B cell (primary cell): Measurements from ENCODE around the gene SCEL. TPM values are rescaled to one million over a fixed set of nuclear protein-coding genes. Genes with fewer than 3 reads are reported as not detected.
A peak's percentile ranks its signal among the peaks of the same experiment; 100 is the strongest.

Source experiments
- ATAC-seq: fragments of 200-7000 bp; cut with Tn5 transposase; one replicate; pipeline ENCODE4 v1.10.0; 2021; ENCODE audit warnings: low read depth, mild to moderate bottlenecking, moderate number of reproducible peaks, moderate library complexity
- CTCF ChIA-PET: fragments of 350-600 bp; sonication (Branson Sonifier 250); formaldehyde crosslinking; loops from one replicate; lab custom pipeline; 2021; ENCODE audit warnings: antibody characterized with exemption, inconsistent platforms; lab: Charles Lee
- POLR2A ChIA-PET: fragments of 350-600 bp; sonication (Branson Sonifier 250); formaldehyde crosslinking; loops from one replicate; lab custom pipeline; 2021; ENCODE audit warnings: antibody characterized with exemption; lab: Charles Lee
- DNase-seq: peaks from one replicate; pipeline ENCODE4 v3.0.0; 2013
- H2AFZ ChIP-seq: 2 replicates; pipeline ENCODE4 v1.6.1; 2012; ENCODE audit warnings: mild to moderate bottlenecking, low read depth, low read length; ENCODE audit not compliant: insufficient read depth, poor library complexity, severe bottlenecking
- H3K27ac ChIP-seq, 2 donors: 1 replicate in 1 of 2; 2 replicates in 1 of 2; pipeline ENCODE4 v1.5.1; 2012 to 2013; ENCODE audit warnings: low read length in 2 of 2, mild to moderate bottlenecking in 2 of 2, moderate library complexity in 1 of 2
- H3K27me3 ChIP-seq, 4 experiments: fragments of 200-600 bp in 1 of 4; sonication (generic) in 1 of 4; replicated peaks in 1 of 4; 1 replicate in 2 of 4; 2 replicates in 2 of 4; pipeline versions ENCODE4 v1.6.1 to v1.7.0; 2013 to 2016; ENCODE audit warnings: low read length in 3 of 4, mild to moderate bottlenecking in 2 of 4, mixed read lengths in 1 of 4, moderate library complexity in 1 of 4; ENCODE audit not compliant: insufficient read depth in 4 of 4, control insufficient read depth in 3 of 4; ENCODE audit errors: control extremely low read depth in 1 of 4
- H3K36me3 ChIP-seq, 2 experiments: replicated peaks in 1 of 2; 1 replicate in 1 of 2; 2 replicates in 1 of 2; pipeline versions ENCODE4 v1.6.1 to v1.7.1; 2013; ENCODE audit warnings: low read length in 1 of 2; ENCODE audit not compliant: insufficient read depth in 2 of 2, control insufficient read depth in 1 of 2; ENCODE audit errors: control extremely low read depth in 1 of 2, extremely low read depth in 1 of 2
- H3K4me1 ChIP-seq, 2 donors: fragments of 200-600 bp in 1 of 2; sonication (generic) in 1 of 2; 1 replicate in 1 of 2; 2 replicates in 1 of 2; pipeline versions ENCODE4 v1.5.1 to v1.6.1; 2013 to 2017; ENCODE audit warnings: low read length in 2 of 2; ENCODE audit not compliant: control insufficient read depth in 2 of 2, insufficient read depth in 2 of 2
- H3K4me2 ChIP-seq: replicated peaks from 2 replicates; pipeline ENCODE3; 2012; ENCODE audit warnings: mild to moderate bottlenecking, low read depth, low read length; ENCODE audit not compliant: poor library complexity, severe bottlenecking
- H3K4me3 ChIP-seq, 5 experiments: fragments of 200-600 bp in 1 of 5; sonication (generic) in 1 of 5; 1 replicate in 3 of 5; 2 replicates in 2 of 5; pipeline versions ENCODE4 v1.5.1 to v1.7.0; 2011 to 2016; ENCODE audit warnings: low read length in 4 of 5, mild to moderate bottlenecking in 4 of 5, low read depth in 2 of 5, control low read depth in 1 of 5, moderate library complexity in 1 of 5; ENCODE audit not compliant: insufficient read depth in 1 of 5; ENCODE audit errors: control extremely low read depth in 1 of 5, extremely low read depth in 1 of 5
- H3K79me2 ChIP-seq: fragments of 200-600 bp; sonication (generic); one replicate; pipeline ENCODE4 v1.6.0; 2016; ENCODE audit warnings: low read length; ENCODE audit not compliant: control insufficient read depth, insufficient read depth
- H3K9ac ChIP-seq: fragments of 200-600 bp; sonication (generic); 2 replicates; pipeline ENCODE4 v1.6.1; 2017; ENCODE audit warnings: mild to moderate bottlenecking, low read length, moderate library complexity
- H3K9me3 ChIP-seq, 3 donors: one replicate each; pipeline versions ENCODE4 v1.6.1 to v1.7.1; 2013; ENCODE audit warnings: low read length in 2 of 3; ENCODE audit not compliant: control insufficient read depth in 2 of 3, insufficient read depth in 1 of 3; ENCODE audit errors: control extremely low read depth in 1 of 3
- H4K20me1 ChIP-seq: 2 replicates; pipeline ENCODE4 v1.6.0; 2012; ENCODE audit warnings: mild to moderate bottlenecking, low read length; ENCODE audit not compliant: insufficient read depth, control insufficient read depth, poor library complexity, severe bottlenecking
- H3K27ac Mint-ChIP-seq: one replicate; pipeline ENCODE4 v1.8.0; 2021; ENCODE audit warnings: mixed read lengths
- H3K27me3 Mint-ChIP-seq: one replicate; pipeline ENCODE4 v1.8.0; 2021; ENCODE audit warnings: mixed read lengths
- H3K4me1 Mint-ChIP-seq: one replicate; pipeline ENCODE4 v1.8.0; 2021; ENCODE audit warnings: mixed read lengths
- H3K4me3 Mint-ChIP-seq: one replicate; pipeline ENCODE4 v1.8.0; 2021; ENCODE audit warnings: mixed read lengths
- H3K9me3 Mint-ChIP-seq: one replicate; pipeline ENCODE4 v1.8.0; 2022; ENCODE audit warnings: mixed read lengths; ENCODE audit not compliant: insufficient read depth
- CTCF ChIP-seq: fragments of 200-600 bp; IDR thresholded peaks from one replicate; pipeline ENCODE4 v1.8.0; 2022; ENCODE audit warnings: antibody characterized with exemption, mild to moderate bottlenecking
- EZH2 ChIP-seq: IDR thresholded peaks from 2 replicates; pipeline ENCODE4 v1.6.1; 2012; ENCODE audit warnings: borderline replicate concordance, low read depth, mild to moderate bottlenecking, moderate library complexity, low read length; ENCODE audit not compliant: insufficient read depth, poor library complexity, severe bottlenecking
- WGBS: methylation state at CpG from one replicate; pipeline ENCODE4 v1.1.5; 2013; ENCODE audit warnings: missing lambda C conversion rate; ENCODE audit not compliant: insufficient coverage; 5-methylcytosine and 5-hydroxymethylcytosine counted together
- intact Hi-C: fragments of 100-400 bp; cut with micrococcal nuclease; formaldehyde crosslinking; loops from one replicate; pipeline ENCODE4 v1.10.0; 2022
- polyA plus RNA-seq: library from polyadenylated mRNA; depleted of rRNA; stranded (reverse); fragments of >200 nt; gene quantifications from 2 replicates; pipeline ENCODE4 v1.2.3, GENCODE V29; 2012
- total RNA-seq, 2 donors: library from RNA; stranded (reverse); fragments of 120-200 nt in 1 of 2; gene quantifications; 1 replicate in 1 of 2; 2 replicates in 1 of 2; pipeline versions ENCODE4 v1.2.3 to v1.2.4, GENCODE V29; 2013 to 2022

SCEL gene
- total and polyA plus RNA-seq, 2 donors (not counting 1 experiment from before 2014, with no cell fraction given), result not detected

- Histone ChIP-seq H3K36me3 (no peaks in the 10 kb centered on the region), H3K27me3 (no peaks in the 10 kb centered on the region), H3K79me2 (no peaks in the 10 kb centered on the region), H3K4me1 (peaks cover 13 to 17% of the 10 kb centered on the region in 2 donors), H2AFZ (no peak overlapping the region), H4K20me1 (no peaks in the 10 kb centered on the region), H3K27ac (peak overlapping the region in 1 of 2 donors; percentile 32), H3K4me3 (no peak overlapping the region), H3K9ac (peak overlapping the region; percentile 12), H3K4me2 (peak overlapping the region; percentile 48), H3K9me3 (no peaks in the 10 kb centered on the region)
- WGBS, result 0% methylated on average over 1 of the region's 1 CpG
- ATAC-seq (peak; percentile 75), DNase-seq (peak; percentile 29)
- no peaks in the 10 kb centered on the region for H3K9me3 Mint-ChIP-seq
- H3K27me3 Mint-ChIP-seq, result no peaks in the 10 kb centered on the region
- peaks cover 21% of the 10 kb centered on the region for H3K4me1 Mint-ChIP-seq
- H3K27ac Mint-ChIP-seq, result peak overlapping the region; percentile 69
- ChIA-PET POLR2A (interaction anchor here (0.6 kb wide), 1 partner anchor 11 kb away, joined by 3 read pairs; no protein-coding TSS in a partner anchor), CTCF (interaction anchor here (1.5 kb wide), 2 partner anchors 19 to 22 kb away, joined by 3 to 5 read pairs; no protein-coding TSS in a partner anchor)
- TF ChIP-seq CTCF (no peak), EZH2 (no peak)
- H3K4me3 Mint-ChIP-seq, result peak overlapping the region; percentile 61
- intact Hi-C loops, result no loop called here
Measured at GRCh38 chr13:77514336-77514726, 21.2 kb upstream of the SCEL start.

GRCh38 chr13:77515785-77516184, 19.7 kb upstream of the SCEL start:
- no peaks in the 10 kb centered on the region for H3K27me3 Mint-ChIP-seq
- no peaks in the 10 kb centered on the region for H3K9me3 ChIP-seq

More at GRCh38 chr13:77515785-77516184, 19.7 kb upstream of the SCEL start:
- Histone ChIP-seq H4K20me1 (no peaks in the 10 kb centered on the region), H3K27me3 (no peaks in the 10 kb centered on the region), H3K9ac (no peak overlapping the region), H3K4me1 (peaks cover 13 to 17% of the 10 kb centered on the region in 2 donors), H3K27ac (no peak overlapping the region), H3K4me2 (no peak overlapping the region), H3K36me3 (no peaks in the 10 kb centered on the region), H2AFZ (no peak overlapping the region), H3K79me2 (no peaks in the 10 kb centered on the region), H3K4me3 (no peak overlapping the region)
- no peak overlapping the region for H3K4me3 Mint-ChIP-seq
- H3K4me1 Mint-ChIP-seq, result peaks cover 21% of the 10 kb centered on the region
- WGBS, result 100% methylated on average over 1 of the region's 2 CpGs
- no peak for TF ChIP-seq EZH2
- TF ChIP-seq CTCF, result no peak
- DNase-seq, result no peak
- H3K9me3 Mint-ChIP-seq, result no peaks in the 10 kb centered on the region
- intact Hi-C loops, result no loop called here
- no peak overlapping the region for H3K27ac Mint-ChIP-seq
- ChIA-PET POLR2A (no interaction called here), CTCF (interaction anchor here (1.1 to 1.3 kb wide), 2 partner anchors 38 to 49 kb away, joined by 3 read pairs; no protein-coding TSS in a partner anchor)
- no peak for ATAC-seq
